Stimulated activated CD8-positive, alpha-beta memory T cell treated with anti-CD3 and anti-CD28 coated beads, Interleukin-15, amount 100 ng/mL, for 4 hours (primary cell): Measurements from ENCODE around the gene AAK1.
"Not testable (repeated sequence)": the region's sequence is repeated elsewhere in the genome, so short reads cannot be mapped to it uniquely, and the experiment has no call there.

ENCODE experiments used
- DNase-seq, 2 donors: peaks; one replicate each; pipeline ENCODE4 v3.0.0-alpha.2; 2020; ENCODE audit warnings: low read depth in 2 of 2

AAK1 gene

DNA sequence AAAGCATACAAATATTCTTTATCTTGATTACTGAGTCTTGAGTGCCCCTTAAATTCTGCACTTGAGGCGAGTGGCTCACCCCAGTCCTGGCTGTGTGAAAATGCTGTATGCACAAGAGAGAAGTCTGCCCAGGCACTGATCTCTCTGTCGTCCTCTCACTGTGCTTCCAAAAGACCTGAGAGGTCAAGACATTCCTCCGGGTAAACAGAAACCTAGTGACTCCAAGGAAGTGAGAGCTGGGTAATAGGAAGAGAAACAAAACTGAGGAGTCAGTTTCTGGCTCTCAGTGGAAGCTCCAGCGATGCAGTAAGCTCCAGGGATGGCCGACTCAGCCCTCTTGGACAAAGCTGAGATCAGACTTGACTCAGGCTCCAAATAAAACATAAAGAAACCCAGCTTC lies 70.9 kb downstream of the AAK1 start:
- no peak for DNase-seq

DNA sequence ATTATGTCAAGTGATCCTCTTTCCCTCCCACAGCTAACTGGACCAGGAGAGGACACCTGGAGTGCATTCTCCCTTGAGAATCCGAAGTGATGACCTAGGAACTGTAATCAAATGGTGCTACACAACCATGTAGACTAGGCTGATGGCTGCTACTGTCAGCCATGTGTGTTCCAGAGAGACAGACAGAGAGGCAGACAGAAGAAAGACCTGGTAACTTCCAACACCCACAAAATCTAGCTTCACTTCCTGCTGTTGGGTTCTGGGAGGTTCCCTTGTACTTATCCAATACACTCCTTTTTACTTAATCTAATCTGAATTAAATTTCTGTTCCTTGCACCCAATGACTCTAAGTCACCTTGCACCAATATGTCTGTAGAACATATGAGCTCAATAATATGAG lies 72.3 kb downstream of the AAK1 start:
- no peak for DNase-seq

DNA sequence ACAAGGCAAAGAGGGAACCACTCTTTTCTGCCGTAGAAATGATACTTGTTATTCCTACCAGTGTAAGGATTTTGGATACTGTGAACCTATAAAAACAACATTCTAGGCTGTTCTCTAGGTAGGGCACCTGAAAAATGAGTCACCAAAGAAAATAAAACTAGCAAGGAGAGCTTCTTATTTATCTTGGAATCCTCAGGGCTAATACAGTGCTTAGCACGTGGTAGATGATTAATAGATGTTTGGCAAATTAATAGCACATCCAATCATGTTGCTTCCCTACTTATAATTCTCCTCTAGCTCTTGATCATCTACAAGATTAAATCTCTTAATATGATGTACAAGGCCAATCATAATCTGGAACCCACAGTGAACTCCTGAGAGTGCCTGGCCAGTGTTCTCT lies 73.1 kb downstream of the AAK1 start:
- DNase-seq = no peak

DNA sequence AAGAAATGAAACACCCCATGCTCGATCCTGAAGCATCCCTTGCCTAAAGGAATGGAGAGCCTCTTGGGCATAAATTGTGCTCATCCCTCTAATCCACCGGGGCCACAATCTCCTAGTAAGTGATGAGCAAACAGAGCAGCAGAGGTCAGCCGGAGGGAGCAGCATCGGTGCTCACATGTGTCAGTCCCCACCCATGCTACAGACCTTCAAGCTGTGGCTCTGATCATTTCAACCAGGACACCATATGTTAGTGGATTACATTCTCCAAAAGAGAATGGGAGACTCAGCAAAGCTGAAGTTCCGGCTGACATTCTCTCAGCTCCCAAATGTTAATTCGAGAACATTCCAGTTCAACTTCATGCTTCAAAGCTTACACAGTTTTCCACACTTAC lies 75.6 kb downstream of the AAK1 start:
- DNase-seq = no peak

DNA sequence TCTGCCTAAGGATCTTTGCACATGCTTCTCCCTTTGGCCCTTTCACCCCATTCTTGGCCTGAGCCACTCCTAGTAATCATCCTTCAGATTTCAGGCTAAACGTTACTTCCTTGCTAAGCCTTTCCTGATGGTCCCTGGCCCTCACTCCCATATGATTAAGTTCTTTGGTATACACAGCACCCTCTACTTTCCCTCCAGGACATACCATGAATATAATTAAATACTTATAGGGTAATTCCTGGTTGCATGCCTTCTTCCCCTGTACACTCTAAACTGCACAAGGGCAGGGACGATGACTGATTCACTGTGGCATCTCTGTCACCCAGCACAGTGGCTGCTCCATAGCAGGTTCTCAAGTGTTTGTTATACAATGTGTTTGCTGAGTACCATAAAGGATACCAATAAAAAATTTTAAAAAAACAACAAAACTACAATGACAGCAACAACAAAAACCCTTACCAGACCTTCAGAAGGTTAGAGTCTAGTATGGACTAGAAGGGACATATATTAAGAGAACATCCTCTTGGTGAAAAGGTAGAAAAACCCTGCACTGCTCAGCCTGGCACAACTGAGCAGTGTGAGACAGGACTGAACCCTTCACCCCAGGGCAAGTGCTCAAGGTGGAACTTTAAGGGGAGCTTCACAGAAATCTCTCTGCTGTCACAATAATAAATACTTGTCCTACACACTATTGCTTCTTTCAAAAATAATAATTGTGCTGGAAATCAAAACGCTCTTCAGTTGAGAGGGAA lies 76.2 kb downstream of the AAK1 start:
- no peak for DNase-seq

DNA sequence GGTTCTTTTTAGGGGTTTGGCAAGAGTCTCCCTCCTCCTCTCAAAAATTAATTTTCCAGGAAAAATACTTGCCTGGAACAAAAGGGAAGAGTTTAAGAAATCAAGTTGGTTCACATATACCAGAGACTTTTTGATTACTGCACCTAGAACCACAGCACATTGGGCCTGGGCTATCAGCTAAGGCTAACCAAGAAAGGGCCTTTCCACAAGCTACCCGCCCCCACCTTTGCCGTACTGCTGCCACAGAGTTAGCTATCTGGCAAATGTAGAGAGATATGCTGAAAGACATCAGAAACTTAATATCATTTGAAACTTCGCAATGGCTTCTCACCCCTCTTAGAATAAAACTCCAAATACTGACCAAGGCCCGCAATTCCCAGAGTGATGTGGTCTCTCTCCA lies 76.9 kb downstream of the AAK1 start:
- no peak for DNase-seq

DNA sequence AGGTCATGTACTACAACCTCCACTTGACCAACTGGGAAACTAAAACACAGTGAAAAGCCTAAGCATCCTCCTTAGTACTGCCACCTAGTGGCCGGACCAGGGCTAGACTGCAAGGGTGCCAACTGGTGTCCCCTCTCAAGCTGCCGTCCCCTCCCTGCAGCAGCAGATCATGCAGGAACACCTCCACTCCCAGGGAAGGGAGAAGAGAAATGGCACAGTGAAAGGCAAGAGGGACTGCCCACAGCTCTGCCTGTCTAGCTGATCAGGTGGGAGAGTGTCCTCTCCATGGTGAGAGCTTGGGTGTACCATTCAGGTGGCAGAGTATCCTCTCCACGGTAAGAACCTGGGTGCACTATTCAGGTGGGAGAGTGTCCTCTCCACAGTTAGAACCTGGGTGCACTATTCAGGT lies 78.1 kb downstream of the AAK1 start:
- DNase-seq = peak; percentile 27 to 46

DNA sequence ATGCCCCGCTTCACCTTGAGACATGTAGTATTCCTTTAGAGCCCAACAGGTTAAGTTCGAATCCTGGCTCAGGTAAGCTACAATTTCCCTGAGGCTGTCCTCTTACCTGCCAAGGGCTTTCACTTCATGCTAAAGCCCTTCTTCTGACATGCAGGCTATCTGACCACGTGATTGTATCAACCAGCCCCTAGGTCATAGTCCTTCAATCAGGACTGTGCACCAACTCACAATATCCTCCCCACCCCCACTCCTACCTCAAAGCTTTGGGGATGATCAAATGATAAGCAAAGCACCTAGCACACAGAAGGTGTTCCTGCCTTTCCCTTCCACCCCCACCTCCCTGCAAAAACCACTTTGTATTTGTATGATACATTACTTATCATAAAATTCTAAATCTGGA lies 78.9 kb downstream of the AAK1 start:
- DNase-seq = no peak

DNA sequence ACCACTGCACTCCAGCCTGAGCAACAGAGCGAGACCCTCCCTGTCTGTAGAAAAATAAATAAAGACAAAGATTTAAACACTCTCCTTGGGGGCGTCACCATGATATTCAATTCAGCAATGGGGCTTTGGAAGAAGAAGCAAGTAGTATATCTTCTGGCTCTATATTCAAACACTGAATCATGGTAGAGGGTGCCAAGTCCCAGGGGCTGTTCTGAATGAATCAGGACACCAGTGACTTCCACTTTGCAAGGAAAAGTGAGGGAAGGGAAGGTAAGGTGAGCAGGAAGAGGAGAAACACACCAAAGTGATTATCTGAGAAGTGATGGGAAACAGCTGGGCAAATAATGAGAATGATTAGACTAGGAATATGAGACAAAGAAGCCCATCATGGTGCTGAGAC lies 80.5 kb downstream of the AAK1 start:
- no peak for DNase-seq

DNA sequence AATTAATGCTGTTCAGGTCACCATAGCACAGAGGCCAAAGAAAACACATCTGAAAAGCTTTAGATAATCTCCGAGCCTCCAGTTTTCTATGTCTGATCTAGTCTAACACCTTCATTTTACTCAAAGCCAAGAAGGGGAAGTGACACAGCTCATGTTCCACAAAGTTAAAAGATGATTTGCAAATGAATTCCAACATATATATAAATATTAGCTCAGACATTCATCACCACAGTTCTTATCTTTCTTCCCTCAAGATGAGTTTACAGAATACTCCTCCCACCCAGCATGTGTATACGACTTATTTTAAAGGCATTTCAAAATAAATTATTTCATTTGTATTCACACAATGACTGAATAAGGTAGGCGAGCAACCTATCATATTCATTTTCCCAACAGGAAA lies 82.4 kb downstream of the AAK1 start:
- DNase-seq = no peak

DNA sequence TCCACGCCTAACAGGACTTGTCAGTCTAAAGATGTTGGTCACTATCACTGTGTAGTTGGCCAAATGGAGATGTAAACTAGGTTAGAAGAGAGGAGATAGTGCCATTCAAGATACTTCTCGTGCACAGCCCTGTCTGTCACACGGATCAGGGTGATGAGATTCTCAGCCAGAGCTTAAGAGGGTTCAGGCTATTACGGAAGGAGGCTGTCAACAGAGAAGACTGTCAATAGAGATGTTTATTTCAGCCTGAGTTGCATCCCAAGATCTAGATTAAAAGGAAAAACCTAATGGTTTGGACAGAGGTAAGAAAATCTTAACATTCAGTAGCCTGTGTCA lies 83.4 kb downstream of the AAK1 start:
- no peak for DNase-seq

DNA sequence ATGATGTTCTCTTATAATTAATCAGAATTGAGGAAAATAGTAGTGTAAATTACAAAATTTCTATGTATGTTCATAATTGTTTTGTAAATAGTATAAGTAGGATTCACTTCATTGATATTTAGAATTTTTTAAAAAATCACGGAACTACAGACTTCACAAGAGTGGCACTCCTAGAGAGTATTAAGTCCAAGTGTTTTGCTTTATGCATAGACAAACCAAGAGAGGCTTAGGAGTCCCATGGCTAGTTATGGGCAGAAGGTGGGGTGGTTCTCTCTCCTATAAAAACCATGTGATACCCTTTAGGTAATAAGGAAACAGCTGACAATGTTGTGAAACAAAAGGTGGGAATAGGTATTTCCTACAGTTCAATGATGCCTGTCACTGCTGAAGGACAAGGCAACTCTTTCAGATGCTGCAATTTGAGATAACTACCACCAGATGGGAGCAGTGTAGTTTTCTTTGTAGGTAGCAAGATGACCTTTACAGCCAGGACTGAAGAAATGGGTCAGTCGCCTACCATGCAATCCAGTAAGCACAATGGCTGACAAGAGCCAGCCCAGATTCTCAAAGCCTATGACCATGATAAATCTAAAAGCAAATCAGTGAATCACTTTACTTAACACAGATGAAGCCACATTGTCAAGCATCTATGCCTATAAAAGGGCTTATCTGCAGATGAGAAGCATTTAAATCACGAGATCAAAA lies 83.9 kb downstream of the AAK1 start:
- DNase-seq = no peak

DNA sequence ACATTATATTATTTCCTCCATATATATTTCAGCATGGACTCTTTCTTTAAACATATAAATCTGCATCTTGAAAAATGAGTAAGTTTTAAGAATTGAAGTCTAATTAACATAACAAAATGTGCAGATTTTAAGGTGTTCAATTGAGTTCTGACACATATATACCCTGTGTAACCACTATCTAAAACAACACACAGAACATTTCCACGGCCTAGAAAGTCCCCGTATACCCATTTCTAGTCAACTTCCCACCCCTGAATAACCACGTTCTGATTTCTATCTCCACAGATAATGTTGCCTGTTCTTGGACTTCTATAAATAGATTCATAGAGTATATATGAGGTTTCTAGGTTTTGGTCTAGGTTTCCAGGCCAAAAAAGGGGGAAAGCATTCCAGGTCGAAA lies 87.5 kb downstream of the AAK1 start:
- DNase-seq = no peak

DNA sequence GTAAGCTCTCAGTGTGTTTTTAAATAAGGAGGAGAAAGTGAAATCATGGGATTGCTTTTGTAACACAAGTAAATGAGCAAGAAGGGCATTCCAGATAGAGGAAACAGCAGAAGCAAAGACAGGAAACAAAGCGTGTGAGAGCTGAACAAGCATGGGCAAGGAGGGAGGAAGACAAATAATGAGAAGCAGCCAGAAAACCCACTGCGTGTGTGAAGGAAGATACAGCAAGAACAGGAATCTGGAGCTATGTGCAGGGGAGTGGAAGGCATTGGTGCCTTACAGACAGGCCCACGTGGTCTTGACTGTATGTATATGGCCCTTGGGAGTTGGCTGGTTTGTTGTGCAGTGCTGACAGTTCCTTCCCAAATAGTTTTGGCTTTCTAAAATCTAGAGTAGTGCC lies 88.6 kb downstream of the AAK1 start:
- no peak for DNase-seq

DNA sequence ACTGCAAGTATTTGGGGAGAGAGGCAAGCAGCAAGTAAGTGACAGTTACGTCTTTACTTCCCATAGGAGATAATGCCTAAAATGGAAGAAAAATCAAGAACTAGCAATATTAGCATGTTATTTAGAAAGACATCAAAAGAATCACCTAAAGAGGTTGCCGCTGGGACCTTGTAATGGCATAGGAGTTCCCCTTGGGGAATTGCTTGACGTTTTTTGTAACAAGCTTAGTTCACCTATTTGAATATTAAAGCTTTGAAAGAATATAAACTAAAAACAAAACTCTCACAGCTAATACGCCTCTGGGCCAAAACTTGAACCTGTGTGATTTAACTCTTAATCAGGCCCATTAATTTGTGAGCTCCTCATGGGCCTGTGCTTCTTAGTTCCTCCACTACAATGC lies 89.0 kb downstream of the AAK1 start:
- no peak for DNase-seq

DNA sequence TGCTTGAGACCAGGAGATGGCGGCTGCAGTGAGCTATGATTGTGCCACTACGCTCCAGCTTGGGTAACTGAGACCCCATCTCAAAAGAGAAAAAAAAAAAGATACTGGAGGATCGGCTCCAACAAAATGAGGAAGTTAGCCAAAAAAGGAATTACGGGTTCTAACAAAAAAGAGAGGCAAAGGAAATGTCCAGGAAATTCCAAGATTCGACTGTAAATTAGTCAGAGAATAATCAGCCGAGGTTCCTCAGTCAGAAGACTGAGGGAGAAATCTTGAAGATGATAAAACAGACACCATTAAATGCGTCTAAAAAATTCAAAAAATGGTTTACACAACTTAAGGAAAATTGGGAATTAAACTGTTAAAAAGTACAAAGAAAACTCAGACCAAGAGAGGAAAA lies 89.5 kb downstream of the AAK1 start:
- DNase-seq = no peak

DNA sequence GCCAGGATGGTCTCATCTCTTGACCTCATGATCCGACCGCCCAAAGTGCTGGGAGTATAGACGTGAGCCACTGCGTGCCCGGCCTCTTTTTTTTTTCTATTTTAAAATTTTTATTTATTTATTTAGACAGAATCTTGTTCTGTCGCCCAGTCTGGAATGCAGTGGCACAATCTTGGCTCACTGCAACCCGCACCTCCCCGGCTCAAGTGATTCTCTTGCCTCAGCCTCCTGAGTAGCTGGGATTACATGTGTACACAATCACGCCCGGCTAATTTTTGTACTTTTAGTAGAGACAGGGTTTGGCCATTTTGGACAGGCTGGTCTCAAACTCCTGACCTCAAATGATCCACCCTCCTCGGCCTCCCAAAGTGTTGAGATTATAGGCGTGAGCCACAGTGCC lies 93.0 kb downstream of the AAK1 start:
- DNase-seq = not testable (repeated sequence)

DNA sequence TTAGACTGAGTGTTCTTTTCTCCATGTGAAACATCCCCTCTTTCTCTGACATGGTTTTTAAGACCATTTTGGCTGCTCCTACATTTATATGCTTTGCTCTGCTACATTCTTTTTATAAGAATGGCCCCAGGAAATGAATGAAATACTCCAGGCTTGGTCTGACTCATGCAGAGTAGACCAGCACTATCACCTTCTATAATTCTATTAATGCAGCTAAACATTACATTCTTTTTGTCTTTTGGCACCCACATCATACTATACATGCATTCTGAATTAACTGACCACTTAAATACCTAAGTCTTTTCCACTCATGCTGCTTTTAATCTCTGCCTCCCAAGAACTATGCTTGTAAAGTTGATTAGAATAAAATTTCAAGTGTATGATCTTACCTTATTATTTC lies 94.1 kb downstream of the AAK1 start:
- no peak for DNase-seq

DNA sequence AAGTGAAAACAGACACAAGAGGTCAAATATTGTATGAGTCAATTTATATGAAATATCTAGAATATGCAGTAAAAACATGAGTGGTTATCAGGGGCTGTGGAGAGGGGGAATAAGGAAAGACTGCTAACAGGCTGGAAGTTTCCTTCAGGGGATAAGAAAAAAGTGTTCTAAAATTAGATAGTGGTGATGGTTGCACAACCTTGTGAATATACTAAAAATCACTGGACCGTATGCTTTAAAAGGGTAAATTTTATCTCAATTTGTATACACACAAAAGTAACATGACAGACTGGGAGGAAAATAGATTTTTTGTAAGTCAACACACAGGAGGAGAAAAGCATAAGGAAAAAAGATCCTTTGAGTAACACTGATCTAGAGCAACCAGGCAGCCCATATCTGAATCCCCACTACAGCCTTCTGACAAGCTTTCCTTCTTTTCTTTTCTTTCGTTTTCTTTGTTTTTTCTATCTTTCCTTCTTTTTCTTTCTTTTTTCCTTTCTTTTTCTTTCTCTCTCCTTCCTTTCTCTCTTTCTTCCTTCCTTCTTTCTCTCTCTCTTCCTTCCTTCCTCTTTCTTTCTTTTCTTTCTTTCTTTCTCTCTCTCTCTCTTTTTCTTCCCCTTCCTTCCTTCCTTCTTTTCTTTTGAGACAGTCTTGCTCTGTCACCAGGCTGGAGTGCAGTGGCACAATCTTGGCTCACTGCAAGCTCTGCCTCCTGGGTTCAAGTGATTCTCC lies 95.4 kb downstream of the AAK1 start:
- DNase-seq = no peak

DNA sequence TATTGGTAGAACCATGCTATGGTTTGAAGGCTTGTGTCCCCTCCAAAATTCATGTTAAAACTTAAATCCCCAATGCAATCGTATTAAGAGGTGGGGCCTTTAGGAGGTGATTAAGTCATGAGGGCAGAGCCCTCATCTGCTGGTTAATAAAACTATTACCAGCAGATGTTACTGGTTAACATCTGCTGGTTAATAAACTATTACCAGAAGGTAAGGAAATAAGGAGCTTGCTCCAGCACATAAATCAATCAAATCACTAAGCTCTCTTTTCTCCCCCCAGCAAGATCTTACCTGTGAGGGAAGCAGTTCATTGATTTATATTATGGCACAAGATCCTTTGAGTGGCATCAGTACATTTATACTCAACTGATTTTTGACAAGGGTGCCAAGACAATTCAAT lies 96.9 kb downstream of the AAK1 start:
- no peak for DNase-seq

DNA sequence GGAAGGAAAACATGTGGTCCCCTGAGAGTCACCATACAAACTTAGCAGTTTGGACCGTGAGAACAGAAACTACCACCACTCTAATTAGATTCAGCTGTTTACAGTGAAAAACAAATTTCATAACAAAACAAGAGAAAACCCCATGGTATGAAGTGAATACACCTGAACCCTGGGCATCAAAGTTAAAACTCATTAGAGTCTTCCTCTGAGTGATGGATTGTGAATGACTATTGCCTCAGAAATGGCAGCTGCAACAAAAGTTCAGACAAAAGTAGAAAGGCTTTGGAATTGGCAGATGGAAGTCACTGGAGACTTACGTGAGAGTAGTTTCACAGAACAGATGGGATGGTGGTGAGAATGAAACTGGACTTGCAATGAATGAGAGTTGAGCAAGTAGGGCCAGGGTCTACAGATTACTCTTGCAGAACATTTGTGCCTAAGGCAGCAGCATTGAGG lies 98.0 kb downstream of the AAK1 start:
- no peak for DNase-seq

DNA sequence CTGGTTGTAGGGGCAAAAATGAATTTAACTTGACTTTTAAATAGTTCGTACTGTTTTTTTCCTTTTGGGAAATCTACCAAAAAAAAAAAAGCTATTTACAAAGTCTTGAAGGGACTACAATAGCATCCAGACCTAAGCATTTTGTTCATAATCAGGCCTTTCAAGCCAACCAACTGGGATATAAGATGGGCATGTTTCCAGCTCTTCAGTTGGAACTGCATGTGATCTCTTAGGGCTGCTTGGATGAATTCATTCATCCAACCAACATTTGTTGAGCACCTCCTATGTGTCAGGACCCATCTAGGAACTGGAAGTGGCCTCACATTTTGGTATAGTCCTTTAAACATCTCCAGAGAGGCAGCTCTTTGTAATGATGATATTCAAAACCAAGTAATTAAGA lies 98.6 kb downstream of the AAK1 start:
- DNase-seq = no peak

DNA sequence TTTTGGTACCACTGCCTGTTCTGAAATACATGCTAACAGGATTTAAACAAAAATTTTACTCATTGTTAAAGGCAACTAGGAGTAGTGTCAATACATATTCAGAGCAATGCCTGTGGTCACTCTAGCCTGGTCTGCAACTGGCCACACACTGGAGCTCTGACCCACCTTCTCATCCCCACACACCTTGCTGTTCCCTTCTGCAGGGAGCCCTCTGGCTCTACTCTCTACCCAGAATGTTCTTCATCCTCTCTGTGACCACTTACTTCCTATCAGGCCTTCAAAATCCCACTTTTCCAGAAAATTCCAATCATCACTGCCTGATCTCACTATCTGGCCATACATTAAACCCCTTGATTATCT lies 104.0 kb downstream of the AAK1 start:
- DNase-seq = no peak
